HTERT RPE-1 (cell line): Measurements from ENCODE around the gene AGFG2.
"Not testable (repeated sequence)": the region's sequence is repeated elsewhere in the genome, so short reads cannot be mapped to it uniquely, and the experiment has no call there.

Source experiments
- in situ Hi-C: fragments of 300-500 bp; cut with MboI; formaldehyde crosslinking; loops from 4 replicates; pipeline ENCODE4 v1.14.3; 2020; ENCODE audit warnings: low sequenced_read_pairs

AGFG2 gene

GRCh38 chr7:100520138-100520537 is 18.9 kb upstream of the AGFG2 start:
- in situ Hi-C loops, result no loop called here

DNA sequence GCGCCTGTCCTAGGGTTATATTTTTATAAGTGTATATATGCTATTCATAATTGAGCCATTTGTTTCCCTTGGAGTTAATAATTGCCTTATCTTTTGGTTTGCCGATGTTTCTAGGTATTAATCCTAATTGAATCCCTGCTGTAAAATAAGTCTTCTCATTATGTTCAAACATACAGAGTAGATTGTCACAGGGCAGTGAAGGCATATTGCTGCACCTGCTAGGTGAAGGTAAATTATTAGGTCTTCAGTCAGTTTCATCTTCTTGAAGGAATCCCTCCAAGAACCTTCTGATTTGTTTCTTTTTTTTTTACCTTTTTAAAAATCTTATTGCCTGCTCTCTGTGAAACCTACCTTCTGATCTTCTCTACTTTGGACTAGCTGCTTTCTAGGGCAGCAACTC is 17.9 kb upstream of the AGFG2 start:
- in situ Hi-C loops, result no loop called here

DNA sequence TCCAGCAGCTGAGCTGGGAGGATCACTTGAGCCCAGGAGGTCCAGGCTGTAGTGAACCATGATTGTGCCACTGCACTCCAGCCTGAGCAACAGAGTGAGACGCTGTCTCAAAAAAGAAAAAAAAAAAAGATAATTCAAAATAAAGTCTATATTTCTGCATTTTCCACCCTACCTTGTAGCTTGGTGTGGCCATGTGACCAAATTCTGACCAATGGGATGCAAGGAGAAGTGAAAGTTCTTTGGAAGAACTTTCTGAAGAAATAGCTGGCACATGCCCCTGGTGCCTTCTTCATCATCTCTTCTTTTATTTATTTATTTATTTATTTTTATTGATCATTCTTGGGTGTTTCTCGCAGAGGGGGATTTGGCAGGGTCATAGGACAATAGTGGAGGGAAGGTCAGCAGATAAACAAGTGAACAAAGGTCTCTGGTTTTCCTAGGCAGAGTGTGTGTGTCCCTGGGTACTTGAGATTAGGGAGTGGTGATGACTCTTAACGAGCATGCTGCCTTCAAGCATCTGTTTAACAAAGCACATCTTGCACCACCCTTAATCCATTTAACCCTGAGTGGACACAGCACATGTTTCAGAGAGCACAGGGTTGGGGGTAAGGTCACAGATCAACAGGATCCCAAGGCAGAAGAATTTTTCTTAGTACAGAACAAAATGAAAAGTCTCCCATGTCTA is 17.0 kb upstream of the AGFG2 start:
- in situ Hi-C loops, result not testable (repeated sequence)

- in situ Hi-C loops, result not testable (repeated sequence)
These were observed 15.8 kb upstream of the AGFG2 start for GRCh38 chr7:100523192-100523591.

- in situ Hi-C loops, result not testable (repeated sequence)
These were observed 10.7 kb upstream of the AGFG2 start for GRCh38 chr7:100528108-100528866.

GRCh38 chr7:100532165-100533022 is 6.6 kb upstream of the AGFG2 start:
- in situ Hi-C loops, result no loop called here

DNA sequence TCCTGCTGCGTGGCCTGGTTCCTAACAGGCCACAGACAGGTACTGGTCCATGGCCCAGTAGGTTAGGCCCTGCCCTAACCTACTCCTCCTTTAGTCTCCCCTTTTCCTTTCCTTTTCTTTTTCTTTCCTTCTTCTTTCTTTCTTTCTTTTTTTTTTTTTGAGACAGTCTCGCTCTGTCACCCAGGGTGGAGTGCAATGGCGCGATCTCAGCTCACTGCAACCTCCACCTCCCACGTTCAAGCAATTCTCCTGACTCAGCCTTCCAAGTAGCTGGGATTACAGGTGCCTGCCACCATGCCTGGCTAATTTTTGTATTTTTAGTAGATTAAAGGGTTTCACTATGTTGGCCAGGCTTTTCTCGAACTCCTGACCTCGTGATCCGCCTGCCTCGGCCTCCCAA is 3.0 kb upstream of the AGFG2 start:
- in situ Hi-C loops, result not testable (repeated sequence)

DNA sequence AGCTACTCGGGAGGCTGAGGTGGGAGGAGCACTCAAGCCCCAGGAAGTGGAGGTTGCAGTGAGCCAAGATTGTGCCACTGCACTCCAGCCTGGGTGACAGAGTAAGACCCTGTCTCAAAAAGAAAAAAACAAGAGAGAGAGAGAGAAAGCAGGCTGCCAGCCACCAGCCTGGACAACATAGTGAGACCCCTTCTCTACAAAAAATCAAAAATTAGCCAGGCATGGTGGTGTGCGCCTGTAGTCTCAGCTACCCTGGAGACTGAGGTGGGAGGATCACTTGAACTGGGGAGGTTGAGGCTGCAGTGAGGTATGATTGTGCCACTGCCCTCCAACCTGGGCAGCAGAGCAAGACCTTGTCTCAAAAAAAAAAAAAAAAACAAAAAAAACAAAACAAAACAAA is 2.3 kb upstream of the AGFG2 start:
- in situ Hi-C loops, result not testable (repeated sequence)

- in situ Hi-C loops, result no loop called here
These were observed 702 bp upstream of the AGFG2 start for GRCh38 chr7:100538348-100538653.

GRCh38 chr7:100539436-100540006 is 518 bp downstream of the AGFG2 start:
- in situ Hi-C loops, result no loop called here

GRCh38 chr7:100540073-100540723 is 1.2 kb downstream of the AGFG2 start:
- in situ Hi-C loops, result no loop called here

DNA sequence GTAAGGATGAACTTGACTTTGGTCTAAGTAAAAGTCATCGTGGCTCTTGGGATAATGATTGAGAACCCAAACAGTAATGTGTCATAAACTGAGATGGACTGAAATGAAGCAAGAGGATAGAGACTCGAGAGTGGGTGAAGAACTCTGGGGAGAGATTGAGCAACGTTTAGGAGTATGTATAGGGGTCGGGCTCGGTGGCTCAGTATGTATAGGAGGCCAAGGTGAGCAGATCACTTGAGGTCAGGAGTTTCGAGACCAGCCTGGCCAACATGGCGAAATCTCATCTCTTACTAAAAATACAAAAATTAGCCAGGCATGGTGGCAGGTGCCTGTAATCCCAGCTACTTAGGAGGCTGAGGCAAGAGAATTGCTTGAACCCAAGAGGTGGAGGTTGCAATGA is 2.3 kb downstream of the AGFG2 start:
- in situ Hi-C loops, result not testable (repeated sequence)

GRCh38 chr7:100543586-100543985 is 4.6 kb downstream of the AGFG2 start:
- in situ Hi-C loops, result no loop called here

DNA sequence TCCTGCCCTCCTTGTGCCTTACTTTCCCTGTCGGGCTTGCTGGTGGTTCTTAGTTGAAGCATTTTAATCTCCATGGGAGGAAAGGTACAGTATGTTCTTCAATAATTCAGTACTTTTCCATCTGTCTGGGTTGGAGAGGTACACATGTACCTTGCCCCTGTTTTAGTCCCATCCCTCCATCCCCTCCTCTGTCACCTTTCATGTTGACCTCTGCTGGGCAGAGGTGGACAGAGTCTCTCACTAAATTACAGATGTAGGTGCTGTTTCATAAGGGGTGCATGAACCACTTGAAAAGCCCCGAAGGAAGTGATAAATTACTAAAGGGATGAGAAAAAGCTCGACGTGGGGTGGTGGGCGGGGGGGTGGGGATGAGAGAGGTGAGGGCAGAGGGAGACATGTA is 5.4 kb downstream of the AGFG2 start:
- in situ Hi-C loops, result no loop called here

GRCh38 chr7:100544967-100545359 is 6.0 kb downstream of the AGFG2 start:
- in situ Hi-C loops, result no loop called here

DNA sequence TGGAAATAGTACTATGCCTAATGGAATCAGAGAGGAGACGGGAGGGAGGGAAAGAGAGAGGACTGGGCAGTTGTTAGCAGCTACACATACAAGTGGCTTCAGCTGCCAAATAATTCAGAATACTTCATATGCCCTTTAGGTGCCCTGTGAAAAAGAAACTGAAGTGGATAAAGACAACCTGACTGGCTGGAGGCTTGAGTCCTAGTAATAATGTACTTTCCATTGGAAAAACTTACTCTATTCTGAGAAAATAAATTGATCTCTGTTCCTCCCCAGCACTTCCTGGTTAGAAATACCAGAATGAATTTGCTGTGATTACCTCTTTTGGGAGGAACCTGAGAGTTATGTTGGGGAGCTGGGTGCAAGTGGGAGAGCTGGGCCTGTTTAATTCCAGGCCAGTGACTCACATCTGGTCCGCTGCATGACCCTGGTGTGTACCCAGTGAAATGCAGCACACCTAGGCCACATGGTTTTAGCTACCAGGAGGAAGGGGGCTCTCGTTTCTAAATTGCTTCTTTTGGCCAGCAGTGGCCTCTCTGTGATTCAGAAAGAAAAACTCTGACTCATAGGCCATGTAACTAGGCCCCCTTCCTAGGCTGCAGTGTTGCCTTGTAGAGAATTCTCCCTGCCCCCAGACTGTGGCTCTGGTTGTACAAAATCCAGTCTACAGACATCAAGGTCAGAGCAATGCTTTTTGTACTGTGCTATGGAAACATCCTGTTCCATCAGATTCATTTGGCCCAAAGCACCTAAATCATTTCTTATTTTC is 6.5 kb downstream of the AGFG2 start:
- in situ Hi-C loops, result no loop called here

DNA sequence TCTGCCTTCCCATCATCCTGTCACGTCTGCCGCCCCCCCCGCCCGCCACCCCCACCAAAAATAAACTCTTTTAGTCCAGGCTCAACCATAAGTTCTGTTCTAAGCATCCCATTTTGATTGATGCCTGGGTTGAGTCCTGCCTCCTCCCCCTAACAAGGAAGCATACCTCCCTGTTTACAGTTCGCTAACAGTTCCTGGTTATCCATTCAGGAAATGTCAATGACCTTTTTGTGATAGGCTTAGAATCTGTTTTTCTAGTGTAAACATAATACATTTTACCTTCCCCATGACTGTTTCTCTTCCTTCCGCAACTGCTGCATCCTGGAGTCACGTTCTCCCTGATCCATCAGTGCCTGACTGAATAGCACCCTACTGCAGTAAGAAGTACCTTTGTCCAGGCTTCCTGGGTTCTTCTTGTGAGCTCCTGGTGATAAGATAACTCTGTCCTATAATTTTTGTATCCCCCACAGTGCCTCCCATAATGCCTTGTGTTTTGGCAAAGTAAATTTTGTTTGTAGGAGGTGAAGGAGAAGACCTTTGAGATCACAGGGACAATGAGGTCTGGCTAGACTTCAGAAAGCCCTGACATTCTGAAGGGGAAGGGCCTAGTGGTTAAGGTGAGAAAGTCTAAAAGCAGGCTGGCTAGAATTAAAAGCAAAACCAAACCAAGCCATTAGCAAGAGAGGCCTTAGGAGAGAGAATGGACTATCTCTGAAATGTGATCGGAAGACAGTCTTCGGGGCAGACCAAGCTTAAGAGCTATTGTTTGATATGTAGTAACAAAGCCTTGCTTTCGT is 7.3 kb downstream of the AGFG2 start:
- in situ Hi-C loops, result no loop called here

DNA sequence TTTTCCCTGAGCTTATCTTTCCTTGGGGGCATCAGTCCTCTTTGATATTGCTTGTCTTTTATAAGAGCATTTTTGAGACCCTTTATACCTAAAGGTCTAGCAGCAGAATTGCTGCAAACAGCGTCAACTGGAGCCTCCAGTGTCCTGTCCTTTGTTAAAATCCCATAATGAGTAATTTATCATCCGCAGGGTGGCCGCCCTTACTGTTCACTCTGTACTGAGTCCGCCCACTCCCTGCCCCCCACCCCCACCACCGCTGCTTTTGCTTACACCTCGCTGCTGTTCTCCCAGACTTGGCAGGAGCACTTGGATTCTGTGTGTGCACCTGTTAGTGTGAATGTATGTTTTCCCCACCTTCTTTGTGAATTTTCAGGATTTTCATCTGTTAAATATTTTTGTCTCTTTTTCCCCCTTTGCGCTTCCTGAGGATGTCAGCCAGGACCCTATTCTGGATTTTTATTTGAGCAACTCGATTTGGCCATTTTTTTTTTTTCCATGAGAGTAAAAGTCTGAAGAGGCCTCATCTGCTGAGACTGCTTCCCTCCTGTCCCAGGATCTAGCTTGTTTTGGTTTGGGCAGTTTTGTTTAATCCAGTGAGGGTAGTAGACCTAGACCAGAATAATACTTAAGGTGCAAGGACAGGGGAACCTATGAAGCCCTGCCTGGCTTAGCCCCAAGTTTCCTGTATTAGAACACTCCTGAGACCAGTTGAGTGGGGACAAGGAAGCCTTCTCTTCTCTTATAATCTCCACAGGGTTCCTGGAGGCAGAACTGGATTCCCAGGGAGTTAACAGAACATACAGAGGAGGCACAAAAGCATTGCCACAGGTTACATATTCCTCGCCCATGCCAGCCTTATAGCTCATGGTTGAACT is 8.2 kb downstream of the AGFG2 start:
- in situ Hi-C loops, result no loop called here
